WERI-Rb-1 (cell line): ENCODE data around the gene PILRB.
"Not testable (repeated sequence)": the region's sequence is repeated elsewhere in the genome, so short reads cannot be mapped to it uniquely, and the experiment has no call there.

ENCODE experiments used
- DNase-seq: peaks from one replicate; pipeline ENCODE4 v3.0.0-alpha.2; 2020
- H3K27ac ChIP-seq: fragments of 250-450 bp; sonication (Bioruptor Pico); 2 replicates; pipeline ENCODE4 v1.5.1; 2020; ENCODE audit warnings: mild to moderate bottlenecking, moderate library complexity
- H3K27me3 ChIP-seq: fragments of 250-450 bp; sonication (Bioruptor Pico); 2 replicates; pipeline ENCODE4 v1.5.1; 2021; ENCODE audit warnings: mild to moderate bottlenecking, low read depth, moderate library complexity; ENCODE audit not compliant: insufficient read depth, severe bottlenecking
- H3K36me3 ChIP-seq: fragments of 250-450 bp; sonication (Bioruptor Pico); 2 replicates; pipeline ENCODE4 v1.5.1; 2020; ENCODE audit warnings: mild to moderate bottlenecking, moderate library complexity
- H3K4me3 ChIP-seq: 2 replicates; pipeline ENCODE4 v1.5.1; 2011; ENCODE audit warnings: low read depth, mild to moderate bottlenecking, control low read depth, low read length
- H3K9me3 ChIP-seq: fragments of 250-450 bp; sonication (Bioruptor Pico); 2 replicates; pipeline ENCODE4 v1.5.1; 2021; ENCODE audit warnings: mild to moderate bottlenecking, moderate library complexity; ENCODE audit not compliant: severe bottlenecking
- CTCF ChIP-seq: IDR thresholded peaks from 2 replicates; pipeline ENCODE4 v1.5.1; 2011; ENCODE audit warnings: low read depth, mild to moderate bottlenecking, control low read depth, inconsistent platforms, low read length

The PILRB gene

GRCh38 chr7:100357131-100357561 lies 771 bp upstream of the PILRB start:
- H3K27me3 ChIP-seq, result no peaks in the 10 kb centered on the region
- peaks cover 81% of the 10 kb centered on the region for H3K36me3 ChIP-seq
- no peak for TF ChIP-seq CTCF
- H3K9me3 ChIP-seq, result no peaks in the 10 kb centered on the region
- DNase-seq, result no peak
- H3K27ac ChIP-seq, result no peak overlapping the region
- H3K4me3 ChIP-seq, result no peak overlapping the region

DNA sequence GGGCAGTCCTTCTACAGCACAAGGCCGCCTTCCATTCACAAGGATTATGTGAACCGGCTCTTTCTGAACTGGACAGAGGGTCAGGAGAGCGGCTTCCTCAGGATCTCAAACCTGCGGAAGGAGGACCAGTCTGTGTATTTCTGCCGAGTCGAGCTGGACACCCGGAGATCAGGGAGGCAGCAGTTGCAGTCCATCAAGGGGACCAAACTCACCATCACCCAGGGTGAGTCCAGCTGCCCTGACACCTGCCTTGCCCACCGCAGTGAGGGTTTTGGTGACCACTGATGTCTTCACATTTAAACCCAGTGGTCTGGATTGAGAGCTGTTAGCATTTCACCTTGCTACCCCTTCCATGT lies 918 bp downstream of the PILRB start:
- no peak for TF ChIP-seq CTCF
- Histone ChIP-seq H3K4me3 (no peak overlapping the region), H3K36me3 (peaks cover 88% of the 10 kb centered on the region), H3K9me3 (no peaks in the 10 kb centered on the region), H3K27ac (no peak overlapping the region), H3K27me3 (no peaks in the 10 kb centered on the region)
- no peak for DNase-seq

- H3K9me3 ChIP-seq, result no peaks in the 10 kb centered on the region
- H3K4me3 ChIP-seq, result no peak overlapping the region
- no peak for TF ChIP-seq CTCF
- no peak for DNase-seq
- no peak overlapping the region for H3K27ac ChIP-seq
- H3K36me3 ChIP-seq, result peaks cover 86% of the 10 kb centered on the region
- H3K27me3 ChIP-seq, result no peaks in the 10 kb centered on the region
Measured at GRCh38 chr7:100360135-100360854, 2.4 kb downstream of the PILRB start.

DNA sequence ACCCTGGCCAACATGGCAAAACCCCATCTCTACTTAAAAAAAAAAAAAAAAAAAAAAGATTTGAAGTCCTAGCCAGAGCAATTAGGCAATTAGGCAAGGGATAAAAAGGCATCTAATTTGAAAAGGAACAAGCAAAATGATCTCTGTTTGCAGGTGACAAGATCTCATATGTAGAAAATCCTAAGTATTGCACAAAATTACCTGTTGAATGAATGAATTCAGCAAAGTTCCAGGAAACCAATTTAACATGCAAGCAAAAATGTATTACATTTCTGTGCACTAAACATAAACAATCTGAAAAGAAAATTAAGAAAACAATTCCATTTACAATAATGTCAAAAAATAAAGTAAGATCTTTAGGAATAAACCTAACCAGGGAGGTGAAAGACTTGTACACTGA lies 5.2 kb downstream of the PILRB start:
- Histone ChIP-seq H3K9me3 (no peaks in the 10 kb centered on the region), H3K27ac (no peak overlapping the region), H3K27me3 (no peaks in the 10 kb centered on the region), H3K4me3 (no peak overlapping the region), H3K36me3 (peaks cover 66% of the 10 kb centered on the region)
- TF ChIP-seq CTCF, result no peak
- DNase-seq, result no peak

DNA sequence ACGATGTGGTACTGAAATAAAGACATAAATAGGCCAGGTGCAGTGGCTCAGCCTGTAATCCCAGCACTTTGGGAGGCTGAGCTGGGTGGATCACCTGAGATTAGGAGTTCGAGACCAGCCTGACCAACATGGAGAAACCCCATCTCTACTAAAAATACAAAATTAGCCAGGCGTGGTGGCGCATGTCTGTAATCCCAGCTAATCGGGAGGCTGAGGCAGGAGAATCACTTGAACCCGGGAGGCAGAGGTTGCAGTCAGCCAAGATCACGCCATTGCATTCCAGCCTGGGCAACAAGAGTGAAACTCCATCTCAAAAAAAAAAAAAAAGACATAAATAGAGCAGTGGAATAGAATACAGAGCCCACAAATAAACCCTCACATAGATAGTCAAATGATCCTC lies 5.9 kb downstream of the PILRB start:
- H3K9me3 ChIP-seq, DNase-seq, H3K27me3 ChIP-seq, H3K27ac ChIP-seq, H3K4me3 ChIP-seq: not testable (repeated sequence)
- H3K36me3 ChIP-seq, result peaks cover 66% of the 10 kb centered on the region

DNA sequence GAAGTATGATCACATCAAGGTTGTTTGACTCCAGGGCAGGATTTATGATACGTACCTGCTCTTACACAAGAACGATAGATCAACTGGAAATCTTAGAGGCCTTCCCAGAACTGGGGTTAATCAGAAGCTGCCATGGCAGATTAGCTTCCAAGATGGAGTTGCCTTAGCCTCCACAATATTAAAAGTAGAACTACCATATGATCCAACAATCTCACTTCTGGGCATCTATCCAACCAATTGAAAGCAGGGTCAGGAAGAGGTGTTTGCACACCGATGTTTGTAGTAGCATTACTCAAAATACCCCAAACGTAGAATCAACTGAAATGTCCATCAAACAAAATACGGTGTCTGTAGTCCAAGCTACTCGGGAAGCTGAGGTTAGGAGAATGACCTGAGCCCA lies 6.6 kb downstream of the PILRB start:
- H3K27ac ChIP-seq, result no peak overlapping the region; the same call in 1 of the 2 replicates
- DNase-seq, result no peak
- H3K36me3 ChIP-seq, result peaks cover 63% of the 10 kb centered on the region
- no peak overlapping the region for H3K4me3 ChIP-seq
- no peaks in the 10 kb centered on the region for H3K9me3 ChIP-seq
- TF ChIP-seq CTCF, result no peak
- H3K27me3 ChIP-seq, result no peaks in the 10 kb centered on the region

DNA sequence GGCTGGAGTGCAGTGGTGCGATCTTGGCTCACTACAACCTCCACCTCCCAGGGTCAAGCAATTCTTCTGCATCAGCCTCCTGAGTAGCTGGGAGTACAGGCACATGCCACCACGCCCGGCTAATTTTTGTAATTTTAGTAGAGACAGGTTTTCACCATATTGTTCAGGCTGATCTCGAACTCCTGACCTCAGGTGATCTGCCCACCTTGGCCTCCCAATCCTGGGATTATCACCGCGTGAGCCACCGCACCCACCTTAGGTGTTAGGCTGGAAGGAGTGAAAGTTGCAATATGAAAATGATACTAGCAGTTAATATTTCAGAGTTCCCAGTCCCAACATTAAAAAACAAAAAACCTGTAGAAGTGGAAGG lies 8.1 kb downstream of the PILRB start:
- not testable (repeated sequence) for H3K9me3 ChIP-seq, H3K4me3 ChIP-seq, DNase-seq, H3K27me3 ChIP-seq, H3K27ac ChIP-seq
- peaks cover 49% of the 10 kb centered on the region for H3K36me3 ChIP-seq
